MCF 10A (cell line): ENCODE results near the gene PLCG2. TPM values are rescaled to one million over a fixed set of nuclear protein-coding genes. Genes with fewer than 3 reads are reported as not detected.
A peak's percentile ranks its signal among the peaks of the same experiment; 100 is the strongest.

Experiments used
- BruUV-seq: library from RNA; stranded (reverse); fragments of 400-500 nt; replicated peaks from 2 replicates; lab custom pipeline; 2021; lab: Mats Ljungman, UMichigan
- CTCF ChIA-PET: fragments of 300-600 bp; sonication (Branson Sonifier 250); formaldehyde crosslinking; extraction: SDS; loops from one replicate; lab custom pipeline; 2021; ENCODE audit warnings: antibody characterized with exemption, inconsistent platforms; lab: Yijun Ruan, JAX
- POLR2A ChIA-PET: fragments of 300-600, 350-650 bp; sonication (Branson Sonifier 250); formaldehyde crosslinking; extraction: SDS; loops from one replicate; lab custom pipeline; 2020; ENCODE audit warnings: antibody characterized with exemption, inconsistent platforms; lab: Yijun Ruan, JAX
- DNase-seq: peaks from one replicate; pipeline ENCODE4 v3.0.0-alpha.2; 2018; ENCODE audit not compliant: unreplicated experiment
- H3K27ac Mint-ChIP-seq: one replicate; pipeline ENCODE4 v1.8.0; 2022; ENCODE audit warnings: mild to moderate bottlenecking, low read depth, mixed read lengths; ENCODE audit not compliant: unreplicated experiment
- H3K27me3 Mint-ChIP-seq: one replicate; pipeline ENCODE4 v1.8.0; 2022; ENCODE audit warnings: mixed read lengths; ENCODE audit not compliant: insufficient read depth, unreplicated experiment
- H3K36me3 Mint-ChIP-seq: one replicate; pipeline ENCODE4 v1.8.0; 2022; ENCODE audit warnings: mild to moderate bottlenecking, moderate library complexity, mixed read lengths; ENCODE audit not compliant: insufficient read depth, unreplicated experiment
- H3K4me1 Mint-ChIP-seq: one replicate; pipeline ENCODE4 v1.8.0; 2022; ENCODE audit warnings: mixed read lengths; ENCODE audit not compliant: insufficient read depth, unreplicated experiment
- H3K4me3 Mint-ChIP-seq: one replicate; pipeline ENCODE4 v1.8.0; 2022; ENCODE audit warnings: mild to moderate bottlenecking, moderate library complexity, mixed read lengths; ENCODE audit not compliant: unreplicated experiment
- H3K9me3 Mint-ChIP-seq: one replicate; pipeline ENCODE4 v1.8.0; 2022; ENCODE audit warnings: mixed read lengths; ENCODE audit not compliant: unreplicated experiment
- CTCF ChIP-seq: fragments of 200-600 bp; IDR thresholded peaks from one replicate; pipeline ENCODE4 v1.8.0; 2022; ENCODE audit warnings: antibody characterized with exemption, mild to moderate bottlenecking; ENCODE audit not compliant: unreplicated experiment
- intact Hi-C: fragments of 100-400 bp; cut with micrococcal nuclease; formaldehyde crosslinking; loops from 2 replicates; pipeline ENCODE4 v1.14.1; 2022
- total RNA-seq: library from RNA; stranded (reverse); gene quantifications from 2 replicates; pipeline ENCODE4 v1.2.3, GENCODE V29; 2022

PLCG2 gene
- total RNA-seq, 1 experiment from 2014 or later, result 5.2 TPM

GRCh38 chr16:81860287-81861266, 81.5 kb downstream of the PLCG2 start:
- no peak for TF ChIP-seq CTCF
- CTCF ChIA-PET, result interaction anchor here (0.7 to 5.4 kb wide), 4 partner anchors 12 to 30 kb away, joined by 3 to 39 read pairs (median 5); no protein-coding TSS in a partner anchor
- Mint-ChIP-seq H3K4me1 (peaks cover 9% of the 10 kb centered on the region), H3K27ac (no peak overlapping the region), H3K4me3 (no peak overlapping the region), H3K36me3 (no peaks in the 10 kb centered on the region), H3K27me3 (no peaks in the 10 kb centered on the region), H3K9me3 (no peaks in the 10 kb centered on the region)
- intact Hi-C loops, result no loop called here
- BruUV-seq, result no TSS peak
- DNase-seq, result no peak
- POLR2A ChIA-PET, result no interaction called here

GRCh38 chr16:81861503-81861902, 82.4 kb downstream of the PLCG2 start:
- POLR2A ChIA-PET, result no interaction called here
- Mint-ChIP-seq H3K4me3 (no peak overlapping the region), H3K4me1 (peaks cover 9% of the 10 kb centered on the region), H3K9me3 (no peaks in the 10 kb centered on the region), H3K27me3 (no peaks in the 10 kb centered on the region), H3K27ac (no peak overlapping the region), H3K36me3 (no peaks in the 10 kb centered on the region)
- peak; percentile 42 for DNase-seq
- TF ChIP-seq CTCF, result no peak
- CTCF ChIA-PET, result interaction anchor here (1.6 to 5.4 kb wide), 3 partner anchors 11 to 25 kb away, joined by 5 to 39 read pairs (median 5); no protein-coding TSS in a partner anchor
- BruUV-seq, result no TSS peak
- intact Hi-C loops, result no loop called here

- TF ChIP-seq CTCF, result no peak
- Mint-ChIP-seq H3K36me3 (no peaks in the 10 kb centered on the region), H3K27ac (no peak overlapping the region), H3K27me3 (no peaks in the 10 kb centered on the region), H3K4me1 (peaks cover 9% of the 10 kb centered on the region), H3K9me3 (no peaks in the 10 kb centered on the region), H3K4me3 (no peak overlapping the region)
- POLR2A ChIA-PET, result no interaction called here
- intact Hi-C loops, result no loop called here
- DNase-seq, result no peak
- CTCF ChIA-PET, result interaction anchor here (1.6 to 5.4 kb wide), 3 partner anchors 11 to 25 kb away, joined by 5 to 39 read pairs (median 5); no protein-coding TSS in a partner anchor
- BruUV-seq, result no TSS peak
Measured at GRCh38 chr16:81861915-81862314, 82.8 kb downstream of the PLCG2 start.

- H3K27ac Mint-ChIP-seq, result no peak overlapping the region
- intact Hi-C loops, result no loop called here
- peaks cover 9% of the 10 kb centered on the region for H3K4me1 Mint-ChIP-seq
- H3K9me3 Mint-ChIP-seq, result no peaks in the 10 kb centered on the region
- H3K36me3 Mint-ChIP-seq, result no peaks in the 10 kb centered on the region
- no peaks in the 10 kb centered on the region for H3K27me3 Mint-ChIP-seq
- TF ChIP-seq CTCF, result no peak
- no peak for DNase-seq
- CTCF ChIA-PET, result interaction anchor here (0.6 to 5.4 kb wide), 3 partner anchors 9 to 1537 kb away, joined by 3 to 39 read pairs (median 4); no protein-coding TSS in a partner anchor
- no TSS peak for BruUV-seq
- H3K4me3 Mint-ChIP-seq, result no peak overlapping the region
- POLR2A ChIA-PET, result interaction anchor here (0.6 kb wide), 1 partner anchor 126 kb away, joined by 3 read pairs; no protein-coding TSS in a partner anchor
Measured at GRCh38 chr16:81863630-81864352, 84.7 kb downstream of the PLCG2 start.
